SK-N-SH treated with all-trans-retinoic acid at 6 μM for 48 hours (cell line): Measurements from ENCODE around the gene DLG5.

Source experiments
- ATAC-seq: fragments of 200-7000 bp; cut with Tn5 transposase; 3 replicates; pipeline ENCODE4 v1.9.1; 2020; ENCODE audit warnings: mild to moderate bottlenecking, moderate library complexity
- ARNTL ChIP-seq: fragments of 450-650 bp; formaldehyde crosslinking; IDR thresholded peaks from 2 replicates; pipeline ENCODE4 v1.5.0; 2020; ENCODE audit warnings: low read depth, mild to moderate bottlenecking, moderate library complexity, borderline replicate concordance
- BACH2 ChIP-seq: fragments of 250-450 bp; sonication (Bioruptor Pico); IDR thresholded peaks from 2 replicates; pipeline ENCODE4 v1.9.0; 2021; ENCODE audit warnings: mild to moderate bottlenecking, borderline replicate concordance
- CREB5 ChIP-seq: fragments of 250-450 bp; sonication (Bioruptor Pico); IDR thresholded peaks from 2 replicates; pipeline ENCODE4 v1.5.1; 2020; ENCODE audit warnings: low read depth, mild to moderate bottlenecking, moderate library complexity
- CSDC2 ChIP-seq: fragments of 250-450 bp; sonication (Bioruptor Pico); IDR thresholded peaks from 2 replicates; pipeline ENCODE4 v1.5.0; 2020; ENCODE audit warnings: mild to moderate bottlenecking, moderate library complexity
- CSRNP3 ChIP-seq: fragments of 250-450 bp; sonication (Bioruptor Pico); IDR thresholded peaks from 2 replicates; pipeline ENCODE4 v1.5.1; 2021; ENCODE audit warnings: mild to moderate bottlenecking, moderate library complexity
- ESRRG ChIP-seq: fragments of 250-450 bp; sonication (Bioruptor Pico); IDR thresholded peaks from 2 replicates; pipeline ENCODE4 v1.6.1; 2021; ENCODE audit warnings: mild to moderate bottlenecking
- GLIS3 ChIP-seq: fragments of 250-450 bp; sonication (Bioruptor Pico); IDR thresholded peaks from 2 replicates; pipeline ENCODE4 v1.5.0; 2020; ENCODE audit warnings: mild to moderate bottlenecking, moderate library complexity
- ISL1 ChIP-seq: fragments of 250-450 bp; sonication (Bioruptor Pico); IDR thresholded peaks from 2 replicates; pipeline ENCODE4 v2.1.2; 2022; ENCODE audit warnings: mild to moderate bottlenecking, moderate library complexity
- OSR1 ChIP-seq: fragments of 250-450 bp; sonication (Bioruptor Pico); IDR thresholded peaks from 2 replicates; pipeline ENCODE4 v1.8.0; 2022; ENCODE audit warnings: moderate library complexity, mild to moderate bottlenecking, inconsistent platforms
- PATZ1 ChIP-seq: fragments of 250-450 bp; sonication (Bioruptor Pico); IDR thresholded peaks from 2 replicates; pipeline ENCODE4 v1.8.0; 2020; ENCODE audit warnings: mild to moderate bottlenecking, moderate library complexity, borderline replicate concordance
- POU6F1 ChIP-seq: fragments of 250-450 bp; sonication (Bioruptor Pico); IDR thresholded peaks from 2 replicates; pipeline ENCODE4 v1.8.0; 2021; ENCODE audit warnings: low read depth, mild to moderate bottlenecking, moderate library complexity, borderline replicate concordance
- PPARA ChIP-seq: fragments of 250-450 bp; sonication (Bioruptor Pico); IDR thresholded peaks from 2 replicates; pipeline ENCODE4 v1.5.0; 2020; ENCODE audit warnings: mild to moderate bottlenecking, borderline replicate concordance
- RARB ChIP-seq: fragments of 250-450 bp; sonication (Bioruptor Pico); IDR thresholded peaks from 2 replicates; pipeline ENCODE4 v1.8.0; 2021; ENCODE audit warnings: mild to moderate bottlenecking, moderate library complexity
- SNAI2 ChIP-seq: fragments of 250-450 bp; sonication (Bioruptor Pico); IDR thresholded peaks from 2 replicates; pipeline ENCODE4 v1.5.0; 2020; ENCODE audit warnings: mild to moderate bottlenecking, moderate library complexity
- TCF4 ChIP-seq: fragments of 250-450 bp; sonication (Bioruptor Pico); IDR thresholded peaks from 2 replicates; pipeline ENCODE4 v1.8.0; 2021; ENCODE audit warnings: mild to moderate bottlenecking, moderate library complexity, borderline replicate concordance
- TOX ChIP-seq: fragments of 250-450 bp; sonication (Bioruptor Pico); IDR thresholded peaks from 2 replicates; pipeline ENCODE4 v1.8.0; 2021; ENCODE audit warnings: mild to moderate bottlenecking, moderate library complexity, borderline replicate concordance
- TSHZ2 ChIP-seq: fragments of 250-450 bp; sonication (Bioruptor Pico); IDR thresholded peaks from 2 replicates; pipeline ENCODE4 v1.5.0; 2020; ENCODE audit warnings: mild to moderate bottlenecking, moderate library complexity
- ZC3H10 ChIP-seq: fragments of 250-450 bp; sonication (Bioruptor Pico); IDR thresholded peaks from 2 replicates; pipeline ENCODE4 v1.5.1; 2021; ENCODE audit warnings: mild to moderate bottlenecking, moderate library complexity
- ZFP3 ChIP-seq: fragments of 250-450 bp; sonication (Bioruptor Pico); IDR thresholded peaks from 2 replicates; pipeline ENCODE4 v1.5.0; 2020; ENCODE audit warnings: mild to moderate bottlenecking, moderate library complexity
- ZFP30 ChIP-seq: fragments of 450-650 bp; formaldehyde crosslinking; IDR thresholded peaks from 2 replicates; pipeline ENCODE4 v1.5.0; 2022; ENCODE audit warnings: mild to moderate bottlenecking, moderate library complexity
- ZNF565 ChIP-seq: fragments of 450-650 bp; formaldehyde crosslinking; conservative IDR thresholded peaks from 2 replicates; pipeline ENCODE4 v1.5.0; 2020; ENCODE audit warnings: low read depth, mild to moderate bottlenecking, moderate library complexity
- ZNF8 ChIP-seq: fragments of 450-650 bp; formaldehyde crosslinking; IDR thresholded peaks from 2 replicates; pipeline ENCODE4 v1.5.0; 2020; ENCODE audit warnings: mild to moderate bottlenecking, moderate library complexity

The DLG5 gene

GRCh38 chr10:77932016-77932715, 5.6 kb upstream of the DLG5 start:
- ATAC-seq = no peak
- TF ChIP-seq TOX (CRISPR knock-in tag) (no peak), POU6F1 (no peak), OSR1 (CRISPR knock-in tag) (no peak), SNAI2 (CRISPR knock-in tag) (no peak), CSDC2 (no peak), RARB (CRISPR knock-in tag) (no peak), BACH2 (no peak), CREB5 (CRISPR knock-in tag) (no peak), CSRNP3 (CRISPR knock-in tag) (no peak), GLIS3 (CRISPR knock-in tag) (no peak), ESRRG (CRISPR knock-in tag) (no peak), ZNF565 (CRISPR knock-in tag) (no peak), TSHZ2 (CRISPR knock-in tag) (no peak), ZFP3 (CRISPR knock-in tag) (no peak), PATZ1 (CRISPR knock-in tag) (no peak), ARNTL (CRISPR knock-in tag) (no peak), PPARA (CRISPR knock-in tag) (no peak), ZFP30 (CRISPR knock-in tag) (no peak), ZNF8 (no peak), TCF4 (no peak)
- TF ChIP-seq, all 23 proteins: peak for 0

- TF ChIP-seq ARNTL (CRISPR knock-in tag) (no peak), ZNF8 (no peak), POU6F1 (no peak), ZFP30 (CRISPR knock-in tag) (no peak), PPARA (CRISPR knock-in tag) (no peak), SNAI2 (CRISPR knock-in tag) (no peak), ESRRG (CRISPR knock-in tag) (no peak), ZC3H10 (CRISPR knock-in tag) (no peak), ISL1 (CRISPR knock-in tag) (no peak), BACH2 (no peak), ZNF565 (CRISPR knock-in tag) (no peak), TOX (CRISPR knock-in tag) (no peak), TCF4 (no peak), CSRNP3 (CRISPR knock-in tag) (no peak), PATZ1 (CRISPR knock-in tag) (no peak)
- ATAC-seq = no peak
Measured at GRCh38 chr10:77927402-77928246, 1.1 kb upstream of the DLG5 start.
